ENCODE measurements around the gene WNT8A. TPM values are rescaled to one million over a fixed set of nuclear protein-coding genes. Genes with fewer than 3 reads are reported as not detected.

WNT8A gene
- polyA plus RNA-seq, 3 donors = not detected

DNA sequence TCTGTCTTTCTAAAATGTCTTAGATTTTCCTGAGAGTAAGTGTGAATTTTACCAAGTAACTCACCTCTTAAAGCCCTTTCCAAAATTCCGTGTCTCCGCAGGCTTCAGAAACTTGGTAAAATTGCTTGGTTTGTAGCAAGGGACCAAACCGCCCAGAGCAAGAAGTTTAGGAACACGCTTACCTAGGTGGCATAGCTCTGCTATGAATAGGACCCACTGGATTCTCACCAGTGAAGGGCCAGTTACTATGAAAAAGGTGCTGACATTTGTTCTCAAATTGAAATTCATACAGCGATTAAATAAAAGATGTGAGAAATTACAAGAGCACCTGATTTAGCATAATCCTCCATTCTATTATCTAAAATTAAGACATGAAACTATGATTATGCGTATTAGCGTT is 48.7 kb downstream of the WNT8A start:
- H3K36me3 Mint-ChIP-seq = no peaks in the 10 kb centered on the region
- H3K4me3 Mint-ChIP-seq = no peak overlapping the region
- peaks cover 5 to 31% (median 12%) of the 10 kb centered on the region in 3 donors for H3K27me3 Mint-ChIP-seq (ENCODE audit: low read depth in 3 of 3)
- Histone ChIP-seq H3K4me3 (replicated peaks in 1 of 3; ENCODE audit: low read depth in 2 of 3, low read length in 3 of 3) (no peak overlapping the region), H3K79me2 (ENCODE audit: insufficient read depth, low read length) (no peaks in the 10 kb centered on the region), H4K20me1 (ENCODE audit: insufficient read depth, low read length) (no peaks in the 10 kb centered on the region), H3K27me3 (ENCODE audit: control insufficient read depth in 2 of 2, insufficient read depth in 2 of 2, low read length in 2 of 2) (peaks cover 5 to 10% of the 10 kb centered on the region in 2 donors), H2AFZ (ENCODE audit: insufficient read depth, low read depth, low read length, poor library complexity, severe bottlenecking) (peak overlapping the region; percentile 47), H3K9ac (ENCODE audit: insufficient read depth, low read length, poor library complexity, severe bottlenecking) (no peak overlapping the region), H3K4me2 (replicated peaks; ENCODE audit: extremely low read depth, low read length, poor library complexity, severe bottlenecking) (peak overlapping the region; percentile 65), H3K9me3 (replicated peaks in 1 of 2; ENCODE audit: control insufficient read depth in 1 of 2, insufficient read depth in 1 of 2, low read length in 2 of 2) (no peaks in the 10 kb centered on the region), H3K36me3 (replicated peaks in 1 of 2; ENCODE audit: control insufficient read depth in 1 of 2, insufficient read depth in 2 of 2, low read length in 2 of 2) (no peaks in the 10 kb centered on the region), H3K4me1 (ENCODE audit: control insufficient read depth in 1 of 2, insufficient read depth in 2 of 2, low read length in 2 of 2) (peaks cover 0 to 6% of the 10 kb centered on the region in 2 donors), H3K27ac (ENCODE audit: low read depth in 1 of 2, low read length in 2 of 2) (no peak overlapping the region)
- TF ChIP-seq, protein P1, sequence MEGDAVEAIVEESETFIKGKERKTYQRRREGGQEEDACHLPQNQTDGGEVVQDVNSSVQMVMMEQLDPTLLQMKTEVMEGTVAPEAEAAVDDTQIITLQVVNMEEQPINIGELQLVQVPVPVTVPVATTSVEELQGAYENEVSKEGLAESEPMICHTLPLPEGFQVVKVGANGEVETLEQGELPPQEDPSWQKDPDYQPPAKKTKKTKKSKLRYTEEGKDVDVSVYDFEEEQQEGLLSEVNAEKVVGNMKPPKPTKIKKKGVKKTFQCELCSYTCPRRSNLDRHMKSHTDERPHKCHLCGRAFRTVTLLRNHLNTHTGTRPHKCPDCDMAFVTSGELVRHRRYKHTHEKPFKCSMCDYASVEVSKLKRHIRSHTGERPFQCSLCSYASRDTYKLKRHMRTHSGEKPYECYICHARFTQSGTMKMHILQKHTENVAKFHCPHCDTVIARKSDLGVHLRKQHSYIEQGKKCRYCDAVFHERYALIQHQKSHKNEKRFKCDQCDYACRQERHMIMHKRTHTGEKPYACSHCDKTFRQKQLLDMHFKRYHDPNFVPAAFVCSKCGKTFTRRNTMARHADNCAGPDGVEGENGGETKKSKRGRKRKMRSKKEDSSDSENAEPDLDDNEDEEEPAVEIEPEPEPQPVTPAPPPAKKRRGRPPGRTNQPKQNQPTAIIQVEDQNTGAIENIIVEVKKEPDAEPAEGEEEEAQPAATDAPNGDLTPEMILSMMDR (IDR thresholded peaks at IDR 0.05) = no peak
- no peak for DNase-seq
- WGBS (ENCODE audit: insufficient coverage) = 85% methylated on average over 2 of the region's 7 CpGs
- peaks cover 7% of the 10 kb centered on the region for H3K4me1 Mint-ChIP-seq
- no peak overlapping the region for H3K27ac Mint-ChIP-seq
- no peaks in the 10 kb centered on the region for H3K9me3 Mint-ChIP-seq
- intact Hi-C loops (cut with micrococcal nuclease) = loop anchor here (2.0 to 10.0 kb wide), 6 partner anchors 54 to 508 kb away; no protein-coding TSS in a partner anchor

DNA sequence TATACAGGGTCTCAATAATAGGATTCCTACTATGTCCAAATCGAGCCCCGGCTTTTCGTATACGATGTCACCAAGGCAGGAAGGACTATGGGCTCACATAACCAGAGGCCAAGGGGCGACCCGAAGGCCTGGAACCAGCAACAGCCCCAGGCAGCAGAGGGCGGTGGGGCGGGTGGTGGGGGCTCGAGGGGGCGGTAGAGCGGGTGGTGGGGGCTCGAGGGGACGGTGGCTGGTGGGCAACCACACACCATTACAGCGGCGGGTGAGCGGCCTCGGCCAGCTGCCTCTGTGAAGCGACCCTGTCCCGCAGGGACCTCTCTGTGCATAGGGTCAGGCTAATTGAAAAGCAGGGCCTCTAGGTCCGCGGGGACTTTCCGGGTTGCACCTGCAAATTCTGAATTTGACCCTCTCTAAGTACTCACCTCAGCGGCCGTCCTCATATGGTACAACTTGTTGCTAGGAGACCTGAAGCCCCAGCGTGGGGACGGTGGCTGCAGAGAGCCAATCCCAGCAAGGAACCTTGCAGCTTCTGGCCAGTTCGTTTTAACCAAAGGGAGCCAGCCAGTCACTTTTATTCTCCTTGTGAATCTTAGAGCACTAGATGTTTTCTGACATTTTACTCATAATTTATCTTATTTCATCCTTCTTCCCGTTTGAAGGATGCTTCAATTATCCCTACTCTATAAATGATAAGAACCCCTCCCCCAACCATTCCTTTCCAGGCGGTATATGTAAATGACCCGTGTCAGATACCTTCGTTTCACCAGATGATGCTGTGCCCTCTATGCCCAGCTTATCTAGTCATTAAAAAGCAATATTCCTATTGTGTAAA is 55.3 kb downstream of the WNT8A start, which contains the start of gene NME5:
Gene NME5 (minus strand): TSS at position 480 of the 832 bp plus-strand sequence. CDS start 648 bp downstream, outside the sequence.
- H3K27ac ChIP-seq (ENCODE audit: low read depth in 1 of 2, low read length in 2 of 2) = no peak within 1 kb of the TSS

More for the DNA sequence above, 55.3 kb downstream of the WNT8A start, which contains the start of gene NME5:
- Histone ChIP-seq H3K27me3 (ENCODE audit: control insufficient read depth in 2 of 2, insufficient read depth in 2 of 2, low read length in 2 of 2) (peaks cover 34 to 47% of the 10 kb centered on the region in 2 donors), H3K79me2 (ENCODE audit: insufficient read depth, low read length) (no peaks in the 10 kb centered on the region), H3K9ac (ENCODE audit: insufficient read depth, low read length, poor library complexity, severe bottlenecking) (no peak within 1 kb of the TSS), H3K4me1 (ENCODE audit: control insufficient read depth in 1 of 2, insufficient read depth in 2 of 2, low read length in 2 of 2) (peaks cover 9 to 11% of the 10 kb centered on the region in 2 donors), H3K4me2 (replicated peaks; ENCODE audit: extremely low read depth, low read length, poor library complexity, severe bottlenecking) (peak within 1 kb of the TSS; percentile 46), H4K20me1 (ENCODE audit: insufficient read depth, low read length) (no peaks in the 10 kb centered on the region), H3K9me3 (replicated peaks in 1 of 2; ENCODE audit: control insufficient read depth in 1 of 2, insufficient read depth in 1 of 2, low read length in 2 of 2) (no peaks in the 10 kb centered on the region), H2AFZ (ENCODE audit: insufficient read depth, low read depth, low read length, poor library complexity, severe bottlenecking) (no peak within 1 kb of the TSS), H3K4me3 (replicated peaks in 1 of 3; ENCODE audit: low read depth in 2 of 3, low read length in 3 of 3) (no peak within 1 kb of the TSS), H3K36me3 (replicated peaks in 1 of 2; ENCODE audit: control insufficient read depth in 1 of 2, insufficient read depth in 2 of 2, low read length in 2 of 2) (no peaks in the 10 kb centered on the region)
- Mint-ChIP-seq H3K27me3 (ENCODE audit: low read depth in 3 of 3) (peaks cover 38 to 56% (median 49%) of the 10 kb centered on the region in 3 donors), H3K4me3 (peak within 1 kb of the TSS; percentile 6 to 79), H3K36me3 (no peaks in the 10 kb centered on the region), H3K27ac (no peak within 1 kb of the TSS), H3K9me3 (peaks cover 2 to 7% (median 5%) of the 10 kb centered on the region in 7 donors), H3K4me1 (peaks cover 12% of the 10 kb centered on the region)
- intact Hi-C loops (cut with micrococcal nuclease) = loop anchor here (10.0 kb wide), 3 partner anchors 364 to 514 kb away; no protein-coding TSS in a partner anchor
- WGBS (ENCODE audit: insufficient coverage) = 3% methylated on average over 13 of the region's 31 CpGs
- DNase-seq = peak in 1 of 3 donors; percentile 7
- TF ChIP-seq, protein P1 (IDR thresholded peaks at IDR 0.05) = no peak
